ENCODE measurements around the gene NOTO. TPM values are rescaled to one million over a fixed set of nuclear protein-coding genes. Genes with fewer than 3 reads are reported as not detected.
"Not testable (repeated sequence)": the region's sequence is repeated elsewhere in the genome, so short reads cannot be mapped to it uniquely, and the experiment has no call there.

NOTO gene
- total and polyA plus RNA-seq, 2 donors (not counting 1 experiment from before 2014, with no cell fraction given), result not detected

DNA sequence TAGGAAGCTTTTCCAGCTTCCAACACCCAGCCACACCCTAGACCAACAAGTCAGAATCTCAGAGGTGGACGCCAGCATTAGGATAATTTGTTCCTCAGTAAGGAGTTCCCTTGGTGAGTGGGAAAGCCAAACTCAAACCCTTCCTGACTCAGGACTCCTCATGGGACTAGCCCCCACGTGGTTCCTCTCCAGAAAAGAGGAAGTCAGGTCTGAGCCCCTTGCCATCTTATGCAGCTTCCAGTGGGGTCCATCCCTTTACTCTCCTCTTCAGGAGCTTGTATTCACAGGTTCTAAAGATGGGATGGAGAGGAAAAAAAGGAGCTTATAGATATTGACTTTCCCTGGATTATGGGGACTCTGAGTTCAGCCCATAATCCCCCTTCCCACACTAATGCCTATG is 14.8 kb upstream of the NOTO start:
- no peak overlapping the region for H3K9ac ChIP-seq (ENCODE audit: low read length)
- no peak for ATAC-seq (ENCODE audit: low read depth)
- Mint-ChIP-seq H3K4me1 (no peaks in the 10 kb centered on the region), H3K27me3 (peaks cover 29% of the 10 kb centered on the region), H3K9me3 (ENCODE audit: insufficient read depth) (peaks cover 6% of the 10 kb centered on the region), H3K27ac (no peak overlapping the region), H3K4me3 (no peak overlapping the region)
- H3K4me2 ChIP-seq (replicated peaks; ENCODE audit: low read depth, low read length, poor library complexity, severe bottlenecking), result no peak overlapping the region
- TF ChIP-seq EZH2 (IDR thresholded peaks at IDR 0.05; ENCODE audit: borderline replicate concordance, insufficient read depth, low read depth, low read length, poor library complexity, severe bottlenecking), result no peak
- TF ChIP-seq, protein P1, sequence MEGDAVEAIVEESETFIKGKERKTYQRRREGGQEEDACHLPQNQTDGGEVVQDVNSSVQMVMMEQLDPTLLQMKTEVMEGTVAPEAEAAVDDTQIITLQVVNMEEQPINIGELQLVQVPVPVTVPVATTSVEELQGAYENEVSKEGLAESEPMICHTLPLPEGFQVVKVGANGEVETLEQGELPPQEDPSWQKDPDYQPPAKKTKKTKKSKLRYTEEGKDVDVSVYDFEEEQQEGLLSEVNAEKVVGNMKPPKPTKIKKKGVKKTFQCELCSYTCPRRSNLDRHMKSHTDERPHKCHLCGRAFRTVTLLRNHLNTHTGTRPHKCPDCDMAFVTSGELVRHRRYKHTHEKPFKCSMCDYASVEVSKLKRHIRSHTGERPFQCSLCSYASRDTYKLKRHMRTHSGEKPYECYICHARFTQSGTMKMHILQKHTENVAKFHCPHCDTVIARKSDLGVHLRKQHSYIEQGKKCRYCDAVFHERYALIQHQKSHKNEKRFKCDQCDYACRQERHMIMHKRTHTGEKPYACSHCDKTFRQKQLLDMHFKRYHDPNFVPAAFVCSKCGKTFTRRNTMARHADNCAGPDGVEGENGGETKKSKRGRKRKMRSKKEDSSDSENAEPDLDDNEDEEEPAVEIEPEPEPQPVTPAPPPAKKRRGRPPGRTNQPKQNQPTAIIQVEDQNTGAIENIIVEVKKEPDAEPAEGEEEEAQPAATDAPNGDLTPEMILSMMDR (IDR thresholded peaks at IDR 0.05), result no peak
- H3K4me1 ChIP-seq (ENCODE audit: control insufficient read depth in 2 of 2, insufficient read depth in 2 of 2, low read length in 2 of 2), result no peaks in the 10 kb centered on the region
- H2AFZ ChIP-seq (ENCODE audit: insufficient read depth, low read depth, low read length, poor library complexity, severe bottlenecking), result no peak overlapping the region
- no peaks in the 10 kb centered on the region for H3K36me3 ChIP-seq (replicated peaks in 1 of 2; ENCODE audit: control extremely low read depth in 1 of 2, control insufficient read depth in 1 of 2, extremely low read depth in 1 of 2, insufficient read depth in 2 of 2, low read length in 1 of 2)
- intact Hi-C loops (cut with micrococcal nuclease), result no loop called here
- peaks cover 0 to 20% (median 0%) of the 10 kb centered on the region in 4 experiments for H3K27me3 ChIP-seq (replicated peaks in 1 of 4; ENCODE audit: control extremely low read depth in 1 of 4, control insufficient read depth in 3 of 4, insufficient read depth in 4 of 4, low read length in 3 of 4)
- H3K9me3 ChIP-seq (ENCODE audit: control extremely low read depth in 1 of 3, control insufficient read depth in 2 of 3, insufficient read depth in 1 of 3, low read length in 2 of 3), result peaks cover 0 to 9% (median 0%) of the 10 kb centered on the region in 3 donors
- DNase-seq, result no peak
- H4K20me1 ChIP-seq (ENCODE audit: control insufficient read depth, insufficient read depth, low read length, poor library complexity, severe bottlenecking), result no peaks in the 10 kb centered on the region
- POLR2A ChIA-PET, result no interaction called here
- H3K27ac ChIP-seq (ENCODE audit: low read length in 2 of 2), result no peak overlapping the region
- no peaks in the 10 kb centered on the region for H3K79me2 ChIP-seq (ENCODE audit: control insufficient read depth, insufficient read depth, low read length)
- CTCF ChIA-PET, result interaction anchor here (0.6 to 3.7 kb wide), 3 partner anchors 10 to 103 kb away, joined by 3 to 27 read pairs (median 5); no protein-coding TSS in a partner anchor
- no CpG with 5 or more reads among the region's 2 CpGs for WGBS (ENCODE audit: insufficient coverage)
- no peak overlapping the region for H3K4me3 ChIP-seq (ENCODE audit: control extremely low read depth in 1 of 5, extremely low read depth in 1 of 5, insufficient read depth in 1 of 5, low read depth in 2 of 5, low read length in 4 of 5)

GRCh38 chr2:73197579-73197978 is 4.8 kb upstream of the NOTO start:
- no peaks in the 10 kb centered on the region for H3K79me2 ChIP-seq (ENCODE audit: control insufficient read depth, insufficient read depth, low read length)
- POLR2A ChIA-PET, result no interaction called here
- Mint-ChIP-seq H3K4me3 (no peak overlapping the region), H3K4me1 (peaks cover 6% of the 10 kb centered on the region), H3K9me3 (ENCODE audit: insufficient read depth) (no peaks in the 10 kb centered on the region), H3K27me3 (peaks cover 55% of the 10 kb centered on the region), H3K27ac (no peak overlapping the region)
- no peak overlapping the region for H3K4me3 ChIP-seq (ENCODE audit: control extremely low read depth in 1 of 5, extremely low read depth in 1 of 5, insufficient read depth in 1 of 5, low read depth in 2 of 5, low read length in 4 of 5)
- CTCF ChIA-PET, result no interaction called here
- no peak overlapping the region for H2AFZ ChIP-seq (ENCODE audit: insufficient read depth, low read depth, low read length, poor library complexity, severe bottlenecking)
- peaks cover 0 to 15% (median 1%) of the 10 kb centered on the region in 3 donors for H3K9me3 ChIP-seq (ENCODE audit: control extremely low read depth in 1 of 3, control insufficient read depth in 2 of 3, insufficient read depth in 1 of 3, low read length in 2 of 3)
- no peaks in the 10 kb centered on the region for H4K20me1 ChIP-seq (ENCODE audit: control insufficient read depth, insufficient read depth, low read length, poor library complexity, severe bottlenecking)
- peaks cover 6 to 7% of the 10 kb centered on the region in 2 donors for H3K4me1 ChIP-seq (ENCODE audit: control insufficient read depth in 2 of 2, insufficient read depth in 2 of 2, low read length in 2 of 2)
- H3K27me3 ChIP-seq (replicated peaks in 1 of 4; ENCODE audit: control extremely low read depth in 1 of 4, control insufficient read depth in 3 of 4, insufficient read depth in 4 of 4, low read length in 3 of 4), result peaks cover 0 to 24% (median 13%) of the 10 kb centered on the region in 4 experiments
- no peaks in the 10 kb centered on the region for H3K36me3 ChIP-seq (replicated peaks in 1 of 2; ENCODE audit: control extremely low read depth in 1 of 2, control insufficient read depth in 1 of 2, extremely low read depth in 1 of 2, insufficient read depth in 2 of 2, low read length in 1 of 2)
- no peak for ATAC-seq (ENCODE audit: low read depth)
- no peak overlapping the region for H3K9ac ChIP-seq (ENCODE audit: low read length)
- H3K4me2 ChIP-seq (replicated peaks; ENCODE audit: low read depth, low read length, poor library complexity, severe bottlenecking), result no peak overlapping the region
- no peak for TF ChIP-seq EZH2 (IDR thresholded peaks at IDR 0.05; ENCODE audit: borderline replicate concordance, insufficient read depth, low read depth, low read length, poor library complexity, severe bottlenecking)
- TF ChIP-seq, protein P1 (IDR thresholded peaks at IDR 0.05), result no peak
- no peak overlapping the region for H3K27ac ChIP-seq (ENCODE audit: low read length in 2 of 2)
- no peak for DNase-seq
- intact Hi-C loops (cut with micrococcal nuclease), result no loop called here

GRCh38 chr2:73200281-73200680 is 2.1 kb upstream of the NOTO start:
- H3K27me3 Mint-ChIP-seq, result peaks cover 65% of the 10 kb centered on the region

More at GRCh38 chr2:73200281-73200680, 2.1 kb upstream of the NOTO start:
- H2AFZ ChIP-seq (ENCODE audit: insufficient read depth, low read depth, low read length, poor library complexity, severe bottlenecking); H3K9ac ChIP-seq (ENCODE audit: low read length); H3K36me3 ChIP-seq (replicated peaks in 1 of 2; ENCODE audit: control extremely low read depth in 1 of 2, control insufficient read depth in 1 of 2, extremely low read depth in 1 of 2, insufficient read depth in 2 of 2, low read length in 1 of 2); DNase-seq; H4K20me1 ChIP-seq (ENCODE audit: control insufficient read depth, insufficient read depth, low read length, poor library complexity, severe bottlenecking); H3K27ac Mint-ChIP-seq; POLR2A ChIA-PET; H3K79me2 ChIP-seq (ENCODE audit: control insufficient read depth, insufficient read depth, low read length); intact Hi-C loops (cut with micrococcal nuclease); H3K4me2 ChIP-seq (replicated peaks; ENCODE audit: low read depth, low read length, poor library complexity, severe bottlenecking); ATAC-seq (ENCODE audit: low read depth); H3K27ac ChIP-seq (ENCODE audit: low read length in 2 of 2); H3K9me3 Mint-ChIP-seq (ENCODE audit: insufficient read depth); H3K4me3 ChIP-seq (ENCODE audit: control extremely low read depth in 1 of 5, extremely low read depth in 1 of 5, insufficient read depth in 1 of 5, low read depth in 2 of 5, low read length in 4 of 5); H3K4me3 Mint-ChIP-seq: not testable (repeated sequence)
- Histone ChIP-seq H3K9me3 (ENCODE audit: control extremely low read depth in 1 of 3, control insufficient read depth in 2 of 3, insufficient read depth in 1 of 3, low read length in 2 of 3) (peaks cover 0 to 16% (median 1%) of the 10 kb centered on the region in 3 donors), H3K4me1 (ENCODE audit: control insufficient read depth in 2 of 2, insufficient read depth in 2 of 2, low read length in 2 of 2) (peaks cover 14 to 17% of the 10 kb centered on the region in 2 donors), H3K27me3 (replicated peaks in 1 of 4; ENCODE audit: control extremely low read depth in 1 of 4, control insufficient read depth in 3 of 4, insufficient read depth in 4 of 4, low read length in 3 of 4) (peaks cover 0 to 47% (median 21%) of the 10 kb centered on the region in 4 experiments)
- CTCF ChIA-PET, result interaction anchor here (1.1 kb wide), 1 partner anchor 23 kb away, joined by 6 read pairs; no protein-coding TSS in a partner anchor
- H3K4me1 Mint-ChIP-seq, result peaks cover 11% of the 10 kb centered on the region
- 85% methylated on average over 4 of the region's 10 CpGs for WGBS (ENCODE audit: insufficient coverage)

All from B cell (primary cell).